T-helper 17 cell (primary cell): ENCODE measurements around the gene LRWD1. TPM values are rescaled to one million over a fixed set of nuclear protein-coding genes. Genes with fewer than 3 reads are reported as not detected.
"Not testable (repeated sequence)": the region's sequence is repeated elsewhere in the genome, so short reads cannot be mapped to it uniquely, and the experiment has no call there.

ENCODE experiments used
- ATAC-seq: fragments of 150-1000 bp; cut with Tn5 transposase; 2 replicates; pipeline ENCODE4 v1.10.0; 2021; ENCODE audit warnings: mild to moderate bottlenecking, moderate library complexity
- DNase-seq, 3 donors: peaks; one replicate each; pipeline versions ENCODE4 v3.0.0 to v3.0.0-alpha.2; 2020 to 2021
- H3K9me3 ChIP-seq: one replicate; pipeline ENCODE4 v1.7.0; 2013; ENCODE audit warnings: low read length, mild to moderate bottlenecking; ENCODE audit not compliant: control insufficient read depth, poor library complexity, severe bottlenecking
- H3K27ac Mint-ChIP-seq: one replicate; pipeline ENCODE4 v1.8.0; 2022; ENCODE audit warnings: mild to moderate bottlenecking, moderate library complexity, mixed read lengths
- H3K27me3 Mint-ChIP-seq: one replicate; pipeline ENCODE4 v1.8.0; 2022; ENCODE audit warnings: mixed read lengths
- H3K36me3 Mint-ChIP-seq: one replicate; pipeline ENCODE4 v1.8.0; 2022; ENCODE audit warnings: low read depth, mixed read lengths
- H3K4me1 Mint-ChIP-seq: one replicate; pipeline ENCODE4 v1.8.0; 2022; ENCODE audit warnings: mild to moderate bottlenecking, mixed read lengths
- H3K4me3 Mint-ChIP-seq: one replicate; pipeline ENCODE4 v1.8.0; 2022; ENCODE audit warnings: mild to moderate bottlenecking, moderate library complexity, mixed read lengths
- total RNA-seq, 4 donors: library from RNA in 2 of 4; stranded (reverse) in 2 of 4; gene quantifications; one replicate each; pipeline ENCODE4 v1.2.3 and lab custom pipeline; 2022 to 2026

LRWD1 gene
- total RNA-seq, 2 donors from 2014 or later, result 13.5 to 15.2 TPM

GRCh38 chr7:102507410-102508088, 42.8 kb downstream of the LRWD1 start:
- ATAC-seq, H3K36me3 Mint-ChIP-seq, H3K27me3 Mint-ChIP-seq, H3K9me3 ChIP-seq, H3K27ac Mint-ChIP-seq, H3K4me1 Mint-ChIP-seq, H3K4me3 Mint-ChIP-seq, DNase-seq: not testable (repeated sequence)

GRCh38 chr7:102510575-102510974, 45.8 kb downstream of the LRWD1 start:
- H3K36me3 Mint-ChIP-seq, H3K27me3 Mint-ChIP-seq, ATAC-seq, H3K27ac Mint-ChIP-seq, H3K9me3 ChIP-seq, H3K4me3 Mint-ChIP-seq, DNase-seq, H3K4me1 Mint-ChIP-seq: not testable (repeated sequence)

GRCh38 chr7:102511860-102512522, 47.2 kb downstream of the LRWD1 start:
- not testable (repeated sequence) for H3K27ac Mint-ChIP-seq, H3K27me3 Mint-ChIP-seq, H3K36me3 Mint-ChIP-seq, H3K9me3 ChIP-seq, H3K4me1 Mint-ChIP-seq, DNase-seq
- ATAC-seq, result peak; percentile 83
- H3K4me3 Mint-ChIP-seq, result peak overlapping the region; percentile 50

GRCh38 chr7:102512642-102513221, 47.9 kb downstream of the LRWD1 start:
- not testable (repeated sequence) for H3K36me3 Mint-ChIP-seq, H3K27me3 Mint-ChIP-seq, ATAC-seq, DNase-seq, H3K4me1 Mint-ChIP-seq, H3K27ac Mint-ChIP-seq, H3K9me3 ChIP-seq
- peak overlapping the region; percentile 50 for H3K4me3 Mint-ChIP-seq

- H3K9me3 ChIP-seq, ATAC-seq, DNase-seq, H3K27ac Mint-ChIP-seq, H3K4me1 Mint-ChIP-seq, H3K36me3 Mint-ChIP-seq, H3K4me3 Mint-ChIP-seq, H3K27me3 Mint-ChIP-seq: not testable (repeated sequence)
Observed at GRCh38 chr7:102514881-102515721, 50.3 kb downstream of the LRWD1 start.

- not testable (repeated sequence) for H3K27me3 Mint-ChIP-seq, H3K27ac Mint-ChIP-seq, H3K4me3 Mint-ChIP-seq, H3K9me3 ChIP-seq, ATAC-seq, H3K36me3 Mint-ChIP-seq, DNase-seq, H3K4me1 Mint-ChIP-seq
Observed at GRCh38 chr7:102515889-102516288, 51.1 kb downstream of the LRWD1 start.

- DNase-seq, ATAC-seq, H3K4me1 Mint-ChIP-seq, H3K9me3 ChIP-seq, H3K4me3 Mint-ChIP-seq, H3K36me3 Mint-ChIP-seq, H3K27ac Mint-ChIP-seq, H3K27me3 Mint-ChIP-seq: not testable (repeated sequence)
Observed at GRCh38 chr7:102516951-102517350, 52.2 kb downstream of the LRWD1 start.

GRCh38 chr7:102517550-102518147, 52.9 kb downstream of the LRWD1 start, which contains the start of gene RASA4B:
Gene RASA4B, minus strand, starts transcription at chr7:102517777. Its CDS starts 67 bp downstream, at chr7:102517710.
- H3K9me3 ChIP-seq, H3K4me1 Mint-ChIP-seq, H3K27ac Mint-ChIP-seq, H3K27me3 Mint-ChIP-seq, H3K36me3 Mint-ChIP-seq: not testable (repeated sequence)
- H3K4me3 Mint-ChIP-seq, result peak within 1 kb of the TSS; percentile 71
- DNase-seq (peak in 2 of 3 donors; percentile 27 to 35), ATAC-seq (peak; percentile 100)

GRCh38 chr7:102520797-102521196, 56.0 kb downstream of the LRWD1 start:
- not testable (repeated sequence) for H3K4me1 Mint-ChIP-seq, H3K9me3 ChIP-seq, H3K27me3 Mint-ChIP-seq, DNase-seq, ATAC-seq, H3K4me3 Mint-ChIP-seq, H3K27ac Mint-ChIP-seq, H3K36me3 Mint-ChIP-seq

Other genes with a start within 250 kb of the LRWD1 start
- gene SH2B2, start 178.1 kb upstream of the LRWD1 start, total RNA-seq, result 1 to 10 TPM; 2.0 to 2.1 TPM
- gene SPDYE6, start 108.5 kb upstream of the LRWD1 start, total RNA-seq, result not detected
- 10 to 100 TPM; 38.0 to 44.0 TPM for gene PRKRIP1, start 68.6 kb upstream of the LRWD1 start, total RNA-seq
- 10 to 100 TPM; 33.9 to 50.5 TPM for gene ORAI2, start 31.4 kb upstream of the LRWD1 start, total RNA-seq
- 1 to 10 TPM; 4.4 to 5.5 TPM for gene ALKBH4, start 121 bp upstream of the LRWD1 start, total RNA-seq
- gene POLR2J, start 13.9 kb downstream of the LRWD1 start, total RNA-seq, result 10 to 100 TPM; 35.6 to 37.9 TPM
- 10 to 100 TPM; 20.7 to 23.7 TPM for gene RASA4B, start 52.8 kb downstream of the LRWD1 start, total RNA-seq
- gene UPK3BL2, start 78.7 kb downstream of the LRWD1 start, total RNA-seq, result 10 to 100 TPM; 52.5 to 84.2 TPM
- under 1 TPM; 0.21 to 0.55 TPM for gene SPDYE2, start 86.2 kb downstream of the LRWD1 start, total RNA-seq
- 100 to 1,000 TPM; 102 to 124 TPM for gene POLR2J3, start 107.6 kb downstream of the LRWD1 start, total RNA-seq
- 10 to 100 TPM; 58.5 to 61.6 TPM for gene RASA4, start 151.8 kb downstream of the LRWD1 start, total RNA-seq
- gene UPK3BL1, start 177.8 kb downstream of the LRWD1 start, total RNA-seq, result 10 to 100 TPM; 60.2 to 69.8 TPM
- gene SPDYE2B, start 185.3 kb downstream of the LRWD1 start, total RNA-seq, result not detected
- 10 to 100 TPM; 35.7 to 44.7 TPM for gene POLR2J2, start 206.7 kb downstream of the LRWD1 start, total RNA-seq